ENCODE results near the gene MCC.

MCC gene

GRCh38 chr5:113084402-113085083 is 403.7 kb downstream of the MCC start:
- TF ChIP-seq CTCF (IDR thresholded peaks at IDR 0.05), result no peak

GRCh38 chr5:113083481-113083880 is 404.8 kb downstream of the MCC start:
- TF ChIP-seq CTCF (IDR thresholded peaks at IDR 0.05), result no peak

- no peak for TF ChIP-seq CTCF (IDR thresholded peaks at IDR 0.05)
Measured at GRCh38 chr5:113082547-113082905, 405.7 kb downstream of the MCC start.

DNA sequence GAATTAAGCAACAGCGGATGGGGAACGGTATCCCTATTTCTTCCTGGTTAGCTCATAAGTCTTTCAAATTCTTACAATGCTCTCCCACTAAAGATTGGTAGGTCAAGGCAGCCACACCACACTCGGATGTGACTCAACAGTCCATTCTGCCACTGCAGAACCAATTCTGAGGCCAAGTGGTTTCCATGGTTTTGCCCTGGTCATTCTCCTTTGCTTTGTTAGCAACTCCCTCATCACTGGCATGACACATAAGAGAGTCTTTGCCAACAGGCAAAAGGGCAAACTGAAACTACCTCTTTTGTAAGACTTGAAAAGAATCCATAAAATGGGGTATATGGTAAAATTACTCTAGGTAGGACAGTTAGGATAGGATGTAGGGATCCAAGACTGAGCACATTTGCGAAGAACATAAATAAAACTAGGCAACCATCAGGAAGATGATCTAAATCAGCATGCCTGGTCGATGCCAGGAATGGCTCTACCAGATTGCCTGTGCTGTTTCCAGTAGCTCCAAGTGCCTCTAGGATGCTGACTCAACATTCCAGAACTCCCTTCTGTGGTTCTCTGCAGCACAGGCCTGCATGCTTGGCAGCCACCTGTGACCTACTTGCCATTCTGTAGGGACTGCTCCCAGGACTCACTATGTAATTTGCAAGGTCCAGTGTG is 406.2 kb downstream of the MCC start:
- no peak for TF ChIP-seq CTCF (IDR thresholded peaks at IDR 0.05)

DNA sequence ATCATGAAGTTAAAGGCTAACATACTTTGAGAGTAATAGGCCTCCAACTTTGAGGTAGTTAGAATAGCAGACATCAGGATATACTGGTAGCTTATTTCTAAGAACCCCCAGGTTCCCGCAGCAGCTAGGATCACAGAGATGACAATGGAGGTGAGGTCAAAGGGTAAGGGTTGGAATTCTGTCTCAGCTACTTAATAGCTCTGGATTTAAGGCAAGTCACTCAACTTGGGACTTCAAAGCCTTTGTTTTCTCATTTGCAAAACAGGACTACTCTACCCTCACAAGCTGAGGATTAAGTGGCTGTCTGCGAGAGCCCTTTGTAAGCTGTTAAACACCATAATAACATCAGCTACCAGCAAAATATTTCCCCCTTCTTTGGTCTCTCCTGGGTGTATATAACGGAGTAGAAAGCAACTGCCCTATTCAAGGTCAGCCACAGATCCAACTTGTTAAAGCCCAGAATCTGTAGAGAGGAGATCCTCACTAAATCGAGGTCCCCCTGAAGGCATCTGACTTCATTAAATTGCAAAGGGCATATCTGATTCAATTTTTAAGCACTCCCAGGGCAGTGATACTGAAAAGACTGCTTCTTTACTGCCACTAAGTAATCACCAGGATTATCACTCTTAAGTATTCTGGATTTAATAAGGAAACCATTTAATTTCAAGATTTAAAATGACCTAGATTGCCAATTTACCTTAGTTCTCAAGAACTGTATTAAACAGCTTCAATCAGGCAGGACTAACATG is 407.0 kb downstream of the MCC start:
- TF ChIP-seq CTCF (IDR thresholded peaks at IDR 0.05), result no peak

DNA sequence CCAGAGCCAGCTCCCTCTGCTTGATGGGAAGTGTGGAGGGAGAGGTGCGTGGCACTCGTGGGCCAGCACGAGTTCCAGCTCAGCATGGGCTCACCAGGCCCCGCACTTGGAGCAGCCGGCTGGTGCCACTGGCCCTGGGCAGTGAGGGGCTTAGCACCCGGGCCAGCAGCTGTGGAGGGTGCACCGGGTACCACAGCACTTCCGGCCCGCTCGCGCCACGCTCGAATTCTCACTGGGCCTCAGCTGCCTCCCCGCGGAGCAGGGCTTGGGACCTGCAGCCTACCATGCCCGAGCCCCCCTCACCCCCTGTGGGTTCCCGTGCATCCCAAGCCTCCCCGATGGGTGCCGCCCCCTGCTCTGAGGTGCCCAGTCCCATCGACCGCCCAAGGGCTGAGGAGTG is 413.2 kb downstream of the MCC start:
- TF ChIP-seq CTCF (IDR thresholded peaks at IDR 0.05), result no peak

DNA sequence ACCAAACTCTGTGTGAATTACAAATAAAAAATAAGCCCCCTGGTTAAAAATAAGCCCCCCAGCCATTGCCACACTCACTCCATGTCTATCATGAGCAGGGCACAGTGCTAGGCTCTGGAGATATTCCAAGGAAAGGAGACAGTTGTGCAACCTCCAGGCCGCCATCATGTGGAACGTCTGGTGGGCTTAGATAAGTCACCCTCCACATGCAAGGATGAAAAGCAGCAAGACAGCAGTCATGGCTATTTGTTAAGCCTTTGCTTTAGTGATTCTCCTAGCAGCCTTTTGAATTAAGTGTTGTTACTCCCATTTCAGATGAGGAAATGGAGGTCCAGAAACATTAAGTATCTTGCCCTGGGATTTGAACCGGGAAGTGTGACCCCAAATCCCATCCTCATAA is 416.9 kb downstream of the MCC start:
- no peak for TF ChIP-seq CTCF (IDR thresholded peaks at IDR 0.05)
